Measurements from ENCODE around the gene SFMBT2. TPM values are rescaled to one million over a fixed set of nuclear protein-coding genes. Genes with fewer than 3 reads are reported as not detected.

SFMBT2 gene
- total RNA-seq, 1 donor from 2014 or later, result 0.20 TPM

- DNase-seq (ENCODE audit: low read depth, low spot score), result no peak
These were observed 274.8 kb downstream of the SFMBT2 start for GRCh38 chr10:7136016-7136415.

GRCh38 chr10:7135188-7135587, 275.6 kb downstream of the SFMBT2 start:
- DNase-seq (ENCODE audit: low read depth, low spot score), result no peak

DNA sequence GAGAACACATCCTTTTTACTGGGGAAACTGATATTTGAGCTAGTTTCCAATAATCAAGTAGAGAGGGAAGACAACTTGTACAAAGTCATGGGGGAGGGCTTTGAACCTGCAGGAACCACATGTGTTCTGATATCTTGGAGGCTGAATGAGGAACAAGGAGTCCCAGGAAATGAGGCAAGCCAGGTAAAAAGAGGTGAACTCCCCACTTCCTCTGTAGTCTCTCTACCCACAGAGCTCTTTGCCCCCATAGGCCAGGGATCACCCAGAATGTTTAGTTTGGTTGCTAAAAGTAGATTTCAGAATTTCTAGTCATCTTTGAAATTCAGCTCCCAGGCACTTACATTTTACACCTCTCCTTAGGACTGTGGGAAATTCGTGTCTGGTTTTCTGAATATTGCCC, 276.4 kb downstream of the SFMBT2 start:
- DNase-seq (ENCODE audit: low read depth, low spot score), result no peak

DNA sequence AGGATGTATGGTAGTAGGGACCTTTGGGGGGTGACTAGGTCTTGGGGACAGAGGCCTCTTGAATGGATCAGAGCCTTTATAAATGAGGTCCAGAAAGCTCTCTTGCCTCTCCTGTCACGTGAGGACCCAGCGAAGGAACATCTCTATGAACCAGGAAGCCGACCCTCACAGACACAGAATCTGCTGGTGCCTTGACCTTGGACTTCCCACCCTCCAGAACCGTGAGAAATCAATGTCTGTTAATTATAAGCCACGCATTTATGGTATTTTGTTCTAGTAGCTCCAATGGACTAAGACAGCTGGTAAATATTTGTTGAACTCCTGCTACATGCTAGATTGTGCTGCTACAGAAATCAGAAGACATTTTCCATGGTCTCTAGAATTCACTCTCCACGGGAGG, 276.9 kb downstream of the SFMBT2 start:
- DNase-seq (ENCODE audit: low read depth, low spot score), result no peak

DNA sequence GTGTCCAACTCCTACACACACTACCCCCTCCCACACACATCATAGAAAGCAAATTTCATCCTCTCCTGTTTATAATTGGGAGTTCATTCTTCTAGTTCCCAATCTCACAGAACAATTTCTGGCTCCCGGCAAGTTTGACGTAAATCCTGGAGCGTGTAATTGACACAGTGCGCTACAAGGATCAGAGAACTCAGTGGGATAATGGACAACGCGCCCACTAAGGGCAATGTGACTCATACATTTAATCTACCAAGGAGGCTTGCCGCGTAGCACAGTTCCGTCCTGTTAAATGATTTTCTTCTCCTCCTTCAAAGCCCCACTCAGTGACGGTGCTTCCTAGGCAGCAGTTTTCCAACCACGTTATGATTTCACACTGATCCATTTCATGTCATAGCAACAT, 277.6 kb downstream of the SFMBT2 start:
- no peak for DNase-seq (ENCODE audit: low read depth, low spot score)

- no peak for DNase-seq (ENCODE audit: low read depth, low spot score)
These were observed 280.5 kb downstream of the SFMBT2 start for GRCh38 chr10:7130191-7130911.

DNA sequence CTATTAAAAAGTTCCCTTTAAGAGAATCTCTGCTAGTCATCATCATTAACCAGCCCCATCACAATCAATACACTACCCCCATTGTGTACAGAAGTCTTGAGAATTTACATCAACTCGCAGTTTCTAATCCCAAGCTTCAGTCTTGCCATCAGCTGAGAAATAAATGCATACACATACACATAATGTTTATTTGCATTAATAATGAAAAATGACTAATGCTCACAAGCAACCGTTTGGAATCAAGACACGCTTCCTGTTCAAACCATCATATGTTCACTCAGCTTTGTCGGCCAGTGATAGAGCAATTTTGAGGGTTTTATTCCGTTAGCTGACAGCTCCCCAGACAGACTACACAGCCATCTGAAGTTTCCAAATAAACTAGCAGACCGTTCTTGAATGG, 287.1 kb downstream of the SFMBT2 start:
- DNase-seq (ENCODE audit: low read depth, low spot score), result no peak

DNA sequence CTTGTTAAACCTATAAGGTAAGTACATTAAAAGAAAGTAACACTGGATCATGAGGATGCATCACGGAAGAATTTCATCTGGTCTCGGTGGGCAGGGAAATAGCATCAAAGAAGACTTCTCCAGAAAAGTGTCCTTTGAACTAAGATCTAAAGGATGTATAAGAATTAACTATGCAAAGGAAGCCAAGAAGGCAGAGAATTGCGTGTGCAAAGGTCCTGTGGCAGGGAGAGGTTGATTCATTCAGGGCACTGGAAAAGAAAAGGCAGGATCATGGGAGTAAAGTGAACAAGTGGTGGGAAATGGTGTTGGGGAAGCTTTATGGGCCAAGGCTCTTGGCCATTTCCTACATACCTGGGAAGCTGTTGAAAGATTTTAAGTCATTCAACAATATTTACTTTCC, 288.3 kb downstream of the SFMBT2 start:
- DNase-seq (ENCODE audit: low read depth, low spot score), result no peak

DNA sequence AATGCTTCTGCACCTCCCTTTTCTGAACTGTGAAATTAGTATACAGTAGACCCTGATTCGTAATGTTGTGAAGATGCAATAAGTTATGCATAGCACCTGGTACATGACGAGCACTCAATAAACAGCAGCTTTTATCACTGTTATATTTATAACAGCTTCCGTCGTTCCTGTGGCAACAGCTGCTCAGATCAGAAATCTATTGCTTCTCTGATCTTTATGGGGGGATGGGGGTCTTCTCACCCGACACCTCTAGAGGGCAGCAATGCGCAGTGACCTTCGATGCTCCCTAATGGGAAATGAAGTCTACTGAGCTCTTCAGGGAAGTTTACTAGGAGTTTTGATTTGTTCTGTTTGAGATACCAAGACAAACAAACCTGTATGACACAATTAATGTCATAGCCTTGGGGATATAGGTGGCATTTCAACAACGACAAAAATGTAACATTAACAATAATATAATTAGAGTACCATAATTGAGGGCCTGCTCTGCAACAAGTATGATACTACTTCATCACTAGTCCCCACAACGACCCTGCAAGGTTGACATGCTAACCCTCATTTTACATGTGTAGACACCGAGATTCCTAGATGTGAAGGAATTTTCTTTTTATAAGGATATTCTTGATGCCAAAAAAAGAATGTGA, 289.6 kb downstream of the SFMBT2 start:
- no peak for DNase-seq (ENCODE audit: low read depth, low spot score)

DNA sequence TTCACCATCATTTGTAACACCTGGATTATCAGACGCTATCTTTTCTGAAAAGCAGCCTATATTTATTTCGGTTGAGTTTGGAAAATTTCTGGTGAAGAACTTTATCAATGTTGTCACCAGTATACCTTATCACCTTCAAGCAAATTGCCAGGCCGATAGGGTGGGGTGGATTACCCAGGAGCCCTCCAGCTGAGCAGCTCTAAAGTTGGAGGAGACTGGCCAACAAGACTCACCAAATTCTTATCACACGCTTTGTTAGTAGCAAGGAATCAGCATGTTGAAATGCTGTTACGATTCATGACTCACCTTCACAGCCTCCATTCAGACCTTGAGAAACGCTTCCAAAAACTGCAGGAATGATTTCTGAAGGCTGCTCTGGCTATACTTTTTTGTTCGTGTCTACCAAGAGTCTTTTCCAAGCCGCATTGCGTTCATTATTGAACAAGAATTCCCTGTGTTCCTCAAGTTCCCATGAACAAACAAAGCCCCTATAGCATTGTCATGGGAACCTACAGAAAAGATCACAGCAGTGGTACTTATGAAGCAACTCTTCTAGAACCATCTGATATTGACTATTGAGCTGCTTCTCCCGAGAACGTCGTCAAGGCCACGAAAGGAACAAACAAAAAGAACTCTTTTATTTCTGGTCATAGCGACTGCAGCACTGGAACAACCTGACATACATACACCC, 291.4 kb downstream of the SFMBT2 start:
- no peak for DNase-seq (ENCODE audit: low read depth, low spot score)

DNA sequence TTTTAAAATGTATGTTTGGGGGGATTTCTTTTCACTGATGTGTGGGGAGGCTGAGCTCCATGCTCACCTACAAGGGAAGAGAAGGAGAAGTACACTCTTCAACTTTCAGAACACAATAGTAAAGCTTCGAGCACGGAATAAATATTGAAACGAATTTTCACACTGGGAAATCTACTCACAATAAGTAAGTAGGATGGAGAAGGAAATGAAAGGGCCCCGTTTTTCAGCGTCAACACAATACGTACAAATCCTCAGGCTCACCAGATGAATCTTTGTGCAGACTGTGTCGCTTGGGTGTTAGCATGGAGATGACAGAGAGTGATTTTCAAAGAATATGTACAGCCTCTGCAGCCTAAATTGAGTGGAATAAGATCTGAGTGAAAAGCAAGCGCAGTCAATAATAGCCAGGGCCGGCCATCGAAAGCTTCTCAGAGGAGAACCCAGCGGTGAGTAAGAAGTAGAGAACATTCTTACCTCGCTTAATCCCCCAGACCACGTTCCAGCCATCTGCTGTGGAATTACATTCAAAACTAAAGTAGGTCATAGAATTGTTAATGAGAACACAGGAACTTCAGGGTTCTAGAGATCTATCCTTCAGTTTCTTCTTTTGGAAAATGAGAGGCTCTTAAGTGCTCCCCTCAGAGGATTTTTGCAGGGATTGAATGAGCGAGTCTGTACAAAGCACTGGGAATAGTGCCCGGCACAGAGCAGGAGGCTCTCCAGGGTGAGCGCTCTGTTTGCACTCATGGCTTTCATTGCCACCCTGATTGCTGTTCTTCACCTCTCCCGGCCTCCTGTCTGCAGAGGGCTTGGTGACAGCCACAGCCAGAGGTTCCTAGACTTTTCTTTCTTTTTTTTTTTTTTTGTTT, 292.8 kb downstream of the SFMBT2 start:
- DNase-seq (ENCODE audit: low read depth, low spot score), result no peak

GRCh38 chr10:7117177-7117799, 293.5 kb downstream of the SFMBT2 start:
- no peak for DNase-seq (ENCODE audit: low read depth, low spot score)

DNA sequence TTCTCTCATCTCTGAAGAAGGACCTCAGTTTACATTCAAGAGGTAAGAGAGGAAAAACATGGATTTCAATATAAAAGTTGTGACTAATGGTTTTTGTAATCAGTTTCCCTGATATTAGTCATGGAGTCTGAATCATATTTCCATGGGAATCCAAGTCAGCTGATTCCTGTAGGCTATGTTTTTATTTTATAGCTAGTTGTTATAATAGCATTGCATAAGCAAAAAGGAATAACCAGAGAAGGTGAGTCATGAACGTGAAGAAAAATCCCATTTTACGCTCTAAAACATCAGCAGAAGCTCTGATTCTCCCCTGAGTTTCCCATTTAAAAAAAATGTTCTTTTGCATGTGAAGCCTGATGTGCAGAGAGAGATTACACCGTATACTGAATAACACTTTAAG, 299.3 kb downstream of the SFMBT2 start:
- no peak for DNase-seq (ENCODE audit: low read depth, low spot score)

DNA sequence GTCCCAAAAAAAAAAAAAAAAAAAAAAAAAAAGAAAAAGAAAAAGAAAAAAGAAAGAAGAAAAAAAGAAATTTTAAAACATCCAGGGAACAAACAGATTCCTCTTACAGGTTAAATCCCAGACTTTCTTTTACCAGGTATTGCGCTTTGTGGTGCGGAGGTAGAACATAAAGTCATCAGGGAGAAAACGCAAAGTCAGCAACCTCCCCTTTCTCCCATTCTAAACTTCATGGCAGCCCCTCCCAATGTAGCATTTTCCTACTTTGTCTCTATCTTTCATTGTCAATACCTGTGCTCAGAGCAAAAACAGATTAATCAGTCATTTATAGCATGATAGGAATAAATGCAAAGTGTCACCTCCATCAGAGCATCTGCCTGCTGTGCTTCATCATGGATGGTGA, 299.7 kb downstream of the SFMBT2 start:
- DNase-seq (ENCODE audit: low read depth, low spot score), result no peak
